ENCODE measurements around the gene SLC41A3. TPM values are rescaled to one million over a fixed set of nuclear protein-coding genes. Genes with fewer than 3 reads are reported as not detected.

SLC41A3 gene
- total and polyA plus RNA-seq, 2 of the 4 experiments (the other 2 are of a cell fraction), result 30.5 to 43.5 TPM

DNA sequence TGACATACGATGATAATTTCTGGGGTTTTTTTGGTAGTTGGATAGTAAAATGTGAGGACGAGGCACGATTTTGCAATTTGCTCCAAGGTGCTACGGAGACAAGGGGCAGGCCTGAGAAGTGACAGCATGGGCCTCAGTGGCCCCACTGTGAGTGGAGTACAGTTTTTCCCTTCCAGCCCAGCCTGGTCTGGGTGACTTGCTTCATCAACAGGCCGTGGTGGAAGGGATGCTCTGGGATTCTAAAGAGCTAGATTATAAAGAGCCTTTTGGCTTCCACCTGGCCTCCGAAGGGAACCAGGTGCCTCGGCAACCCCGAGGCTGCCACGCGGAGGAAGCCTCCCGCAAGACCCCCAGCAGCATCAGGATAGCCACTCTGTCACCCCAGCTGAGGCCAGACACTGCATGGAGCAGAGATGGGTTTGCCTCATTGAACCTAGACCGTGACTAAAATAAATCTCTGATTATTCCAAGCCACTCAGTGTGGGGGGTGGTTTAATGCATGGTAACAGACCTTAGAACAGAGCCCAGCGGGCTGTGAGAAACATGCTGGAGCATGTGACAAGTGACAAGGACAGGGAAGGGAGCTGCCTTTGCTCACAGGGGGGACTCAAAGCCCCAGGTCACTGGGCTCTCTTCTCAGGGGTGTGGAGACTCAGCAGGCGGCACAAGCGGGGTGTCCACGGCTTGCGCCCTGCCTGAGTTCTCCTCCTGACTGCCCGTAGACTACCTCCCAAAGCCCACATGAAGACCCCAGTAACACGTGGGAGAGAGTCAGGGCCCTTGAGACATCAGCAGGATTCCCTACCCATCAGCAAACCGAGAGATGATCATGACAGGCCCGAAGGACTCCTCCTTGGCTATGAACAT lies 22.6 kb upstream of the SLC41A3 start:
- no peak overlapping the region for H3K9ac ChIP-seq (ENCODE audit: low read depth, low read length)
- H3K27ac ChIP-seq (ENCODE audit: insufficient read depth, low read length), result no peak overlapping the region
- DNase-seq, result no peak
- no CpG with 5 or more reads among the region's 21 CpGs for WGBS, 2 experiments (ENCODE audit: extremely low coverage in 2 of 2, insufficient read length in 1 of 2)
- no peak overlapping the region for H3K56ac ChIP-seq (ENCODE audit: extremely low read depth, insufficient read depth, low read length)
- H4K5ac ChIP-seq (ENCODE audit: low read depth, low read length), result no peak overlapping the region
- H3K79me1 ChIP-seq (ENCODE audit: low read depth in 1 of 2, low read length in 2 of 2), result no peaks in the 10 kb centered on the region
- dilution Hi-C loops (cut with HindIII; ENCODE audit: low sequenced_read_pairs, unreplicated experiment) (no loop called here), in situ Hi-C loops (cut with MboI; ENCODE audit: low sequenced_read_pairs) (no loop called here), intact Hi-C loops (cut with micrococcal nuclease) (no loop called here)
- ATAC-seq (ENCODE audit: low read depth), result no peak
- peaks cover 13% of the 10 kb centered on the region for H3K27me3 ChIP-seq (ENCODE audit: control insufficient read depth, insufficient read depth, low read length)
- no peak overlapping the region for H2AK5ac ChIP-seq (ENCODE audit: low read depth, low read length)
- no peak overlapping the region for H2BK20ac ChIP-seq (ENCODE audit: low read depth, low read length)
- H3K23ac ChIP-seq (ENCODE audit: low read depth, low read length), result no peak overlapping the region
- H2BK120ac ChIP-seq (ENCODE audit: low read depth, low read length), result no peak overlapping the region
- H3K9me1 ChIP-seq (ENCODE audit: insufficient read depth, low read length), result 0 out of 2 replicates have a peak, but pooled peaks cover 3% of the 10 kb centered on the region
- H3K36me3 ChIP-seq (ENCODE audit: control insufficient read depth, insufficient read depth, low read length), result no peaks in the 10 kb centered on the region
- no peaks in the 10 kb centered on the region for H3K9me3 ChIP-seq (ENCODE audit: control insufficient read depth, insufficient read depth, low read length)
- H3K4me1 ChIP-seq (ENCODE audit: control insufficient read depth, insufficient read depth, low read length), result peaks cover 4% of the 10 kb centered on the region
- CTCF ChIA-PET, result no interaction called here
- no peak overlapping the region for H3K4me3 ChIP-seq (ENCODE audit: insufficient read depth, low read depth, low read length)
- no peaks in the 10 kb centered on the region for H4K20me1 ChIP-seq (ENCODE audit: insufficient read depth, low read length)
- H2BK5ac ChIP-seq (ENCODE audit: low read depth, low read length, poor library complexity, severe bottlenecking), result no peak overlapping the region
- no peak overlapping the region for H2AFZ ChIP-seq (replicated peaks; ENCODE audit: low read length, poor library complexity)
- H3K18ac ChIP-seq (ENCODE audit: low read depth, low read length), result no peak overlapping the region
- no peak overlapping the region for H3K4ac ChIP-seq (ENCODE audit: low read depth, low read length)
- no peak overlapping the region for H2AK9ac ChIP-seq (replicated peaks; ENCODE audit: low read depth, low read length, poor library complexity)
- H4K91ac ChIP-seq (ENCODE audit: insufficient read depth, low read depth, low read length), result no peak overlapping the region
- POLR2A ChIA-PET (ENCODE audit: unreplicated experiment), result no interaction called here
- no peak overlapping the region for H3K4me2 ChIP-seq (ENCODE audit: low read depth, low read length)
- H3K14ac ChIP-seq (replicated peaks; ENCODE audit: low read depth, low read length), result no peak overlapping the region
- no peak overlapping the region for H4K8ac ChIP-seq (ENCODE audit: low read depth in 2 of 2, low read length in 2 of 2)
- no peak overlapping the region for H2BK15ac ChIP-seq (ENCODE audit: low read depth, low read length)
- BruUV-seq (replicated peaks), result no TSS peak
- TF ChIP-seq RAD21 (IDR thresholded peaks at IDR 0.05; ENCODE audit: low read length) (no peak), CEBPB (IDR thresholded peaks at IDR 0.05; ENCODE audit: low read depth, low read length) (no peak), CHD1 (IDR thresholded peaks at IDR 0.05; ENCODE audit: low read depth, low read length) (no peak), SMC3 (IDR thresholded peaks at IDR 0.05; ENCODE audit: low read depth, low read length) (no peak), MAFK (IDR thresholded peaks at IDR 0.05; ENCODE audit: low read depth, low read length) (no peak), BHLHE40 (IDR thresholded peaks at IDR 0.05; ENCODE audit: low read depth, low read length) (no peak), NFE2L2 (IDR thresholded peaks at IDR 0.05; ENCODE audit: low read depth, low read length) (no peak), MXI1 (IDR thresholded peaks at IDR 0.05; ENCODE audit: borderline replicate concordance, low read depth, low read length) (no peak), RFX5 (IDR thresholded peaks at IDR 0.05; ENCODE audit: low read depth, low read length) (no peak), RCOR1 (IDR thresholded peaks at IDR 0.05; ENCODE audit: insufficient replicate concordance, low read length) (no peak), POLR2A (IDR thresholded peaks at IDR 0.05; ENCODE audit: low read depth, low read length) (no peak), MAZ (IDR thresholded peaks at IDR 0.05; ENCODE audit: borderline replicate concordance, low read depth, low read length) (no peak)
- TF ChIP-seq, protein P1, sequence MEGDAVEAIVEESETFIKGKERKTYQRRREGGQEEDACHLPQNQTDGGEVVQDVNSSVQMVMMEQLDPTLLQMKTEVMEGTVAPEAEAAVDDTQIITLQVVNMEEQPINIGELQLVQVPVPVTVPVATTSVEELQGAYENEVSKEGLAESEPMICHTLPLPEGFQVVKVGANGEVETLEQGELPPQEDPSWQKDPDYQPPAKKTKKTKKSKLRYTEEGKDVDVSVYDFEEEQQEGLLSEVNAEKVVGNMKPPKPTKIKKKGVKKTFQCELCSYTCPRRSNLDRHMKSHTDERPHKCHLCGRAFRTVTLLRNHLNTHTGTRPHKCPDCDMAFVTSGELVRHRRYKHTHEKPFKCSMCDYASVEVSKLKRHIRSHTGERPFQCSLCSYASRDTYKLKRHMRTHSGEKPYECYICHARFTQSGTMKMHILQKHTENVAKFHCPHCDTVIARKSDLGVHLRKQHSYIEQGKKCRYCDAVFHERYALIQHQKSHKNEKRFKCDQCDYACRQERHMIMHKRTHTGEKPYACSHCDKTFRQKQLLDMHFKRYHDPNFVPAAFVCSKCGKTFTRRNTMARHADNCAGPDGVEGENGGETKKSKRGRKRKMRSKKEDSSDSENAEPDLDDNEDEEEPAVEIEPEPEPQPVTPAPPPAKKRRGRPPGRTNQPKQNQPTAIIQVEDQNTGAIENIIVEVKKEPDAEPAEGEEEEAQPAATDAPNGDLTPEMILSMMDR (conservative IDR thresholded peaks at IDR 0.05; ENCODE audit: low read depth, low read length), result no peak
- TF ChIP-seq, protein P2, sequence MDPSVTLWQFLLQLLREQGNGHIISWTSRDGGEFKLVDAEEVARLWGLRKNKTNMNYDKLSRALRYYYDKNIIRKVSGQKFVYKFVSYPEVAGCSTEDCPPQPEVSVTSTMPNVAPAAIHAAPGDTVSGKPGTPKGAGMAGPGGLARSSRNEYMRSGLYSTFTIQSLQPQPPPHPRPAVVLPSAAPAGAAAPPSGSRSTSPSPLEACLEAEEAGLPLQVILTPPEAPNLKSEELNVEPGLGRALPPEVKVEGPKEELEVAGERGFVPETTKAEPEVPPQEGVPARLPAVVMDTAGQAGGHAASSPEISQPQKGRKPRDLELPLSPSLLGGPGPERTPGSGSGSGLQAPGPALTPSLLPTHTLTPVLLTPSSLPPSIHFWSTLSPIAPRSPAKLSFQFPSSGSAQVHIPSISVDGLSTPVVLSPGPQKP (IDR thresholded peaks at IDR 0.05; ENCODE audit: borderline replicate concordance, low read depth, low read length), result no peak
- TF ChIP-seq, protein P3, sequence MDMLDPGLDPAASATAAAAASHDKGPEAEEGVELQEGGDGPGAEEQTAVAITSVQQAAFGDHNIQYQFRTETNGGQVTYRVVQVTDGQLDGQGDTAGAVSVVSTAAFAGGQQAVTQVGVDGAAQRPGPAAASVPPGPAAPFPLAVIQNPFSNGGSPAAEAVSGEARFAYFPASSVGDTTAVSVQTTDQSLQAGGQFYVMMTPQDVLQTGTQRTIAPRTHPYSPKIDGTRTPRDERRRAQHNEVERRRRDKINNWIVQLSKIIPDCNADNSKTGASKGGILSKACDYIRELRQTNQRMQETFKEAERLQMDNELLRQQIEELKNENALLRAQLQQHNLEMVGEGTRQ (IDR thresholded peaks at IDR 0.05; ENCODE audit: low read depth, low read length), result no peak

Data from IMR-90 (cell line).